Left lobe of liver (tissue), 2 donors: ENCODE data around the gene ADAMTS17. TPM values are rescaled to one million over a fixed set of nuclear protein-coding genes. Genes with fewer than 3 reads are reported as not detected.

ENCODE experiments used
- ATAC-seq: fragments of 200-7000 bp; cut with Tn5 transposase; one replicate; pipeline ENCODE4 v1.9.1; 2020; ENCODE audit warnings: mild to moderate bottlenecking, moderate library complexity
- DNase-seq: peaks from one replicate; pipeline ENCODE4 v3.0.0-alpha.2; 2020; ENCODE audit warnings: low spot score
- total RNA-seq: library from RNA; stranded (reverse); gene quantifications from one replicate; pipeline ENCODE4 v1.2.1, GENCODE V29; 2021
- donor health status: DM: no; HTN: no; CAD: no; lungs with moderate emphysema.
- donor health status: DM: no; HTN: yes; CAD: no.

Gene ADAMTS17, protein sequence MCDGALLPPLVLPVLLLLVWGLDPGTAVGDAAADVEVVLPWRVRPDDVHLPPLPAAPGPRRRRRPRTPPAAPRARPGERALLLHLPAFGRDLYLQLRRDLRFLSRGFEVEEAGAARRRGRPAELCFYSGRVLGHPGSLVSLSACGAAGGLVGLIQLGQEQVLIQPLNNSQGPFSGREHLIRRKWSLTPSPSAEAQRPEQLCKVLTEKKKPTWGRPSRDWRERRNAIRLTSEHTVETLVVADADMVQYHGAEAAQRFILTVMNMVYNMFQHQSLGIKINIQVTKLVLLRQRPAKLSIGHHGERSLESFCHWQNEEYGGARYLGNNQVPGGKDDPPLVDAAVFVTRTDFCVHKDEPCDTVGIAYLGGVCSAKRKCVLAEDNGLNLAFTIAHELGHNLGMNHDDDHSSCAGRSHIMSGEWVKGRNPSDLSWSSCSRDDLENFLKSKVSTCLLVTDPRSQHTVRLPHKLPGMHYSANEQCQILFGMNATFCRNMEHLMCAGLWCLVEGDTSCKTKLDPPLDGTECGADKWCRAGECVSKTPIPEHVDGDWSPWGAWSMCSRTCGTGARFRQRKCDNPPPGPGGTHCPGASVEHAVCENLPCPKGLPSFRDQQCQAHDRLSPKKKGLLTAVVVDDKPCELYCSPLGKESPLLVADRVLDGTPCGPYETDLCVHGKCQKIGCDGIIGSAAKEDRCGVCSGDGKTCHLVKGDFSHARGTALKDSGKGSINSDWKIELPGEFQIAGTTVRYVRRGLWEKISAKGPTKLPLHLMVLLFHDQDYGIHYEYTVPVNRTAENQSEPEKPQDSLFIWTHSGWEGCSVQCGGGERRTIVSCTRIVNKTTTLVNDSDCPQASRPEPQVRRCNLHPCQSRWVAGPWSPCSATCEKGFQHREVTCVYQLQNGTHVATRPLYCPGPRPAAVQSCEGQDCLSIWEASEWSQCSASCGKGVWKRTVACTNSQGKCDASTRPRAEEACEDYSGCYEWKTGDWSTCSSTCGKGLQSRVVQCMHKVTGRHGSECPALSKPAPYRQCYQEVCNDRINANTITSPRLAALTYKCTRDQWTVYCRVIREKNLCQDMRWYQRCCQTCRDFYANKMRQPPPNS
- total RNA-seq: 22.4 TPM

DNA sequence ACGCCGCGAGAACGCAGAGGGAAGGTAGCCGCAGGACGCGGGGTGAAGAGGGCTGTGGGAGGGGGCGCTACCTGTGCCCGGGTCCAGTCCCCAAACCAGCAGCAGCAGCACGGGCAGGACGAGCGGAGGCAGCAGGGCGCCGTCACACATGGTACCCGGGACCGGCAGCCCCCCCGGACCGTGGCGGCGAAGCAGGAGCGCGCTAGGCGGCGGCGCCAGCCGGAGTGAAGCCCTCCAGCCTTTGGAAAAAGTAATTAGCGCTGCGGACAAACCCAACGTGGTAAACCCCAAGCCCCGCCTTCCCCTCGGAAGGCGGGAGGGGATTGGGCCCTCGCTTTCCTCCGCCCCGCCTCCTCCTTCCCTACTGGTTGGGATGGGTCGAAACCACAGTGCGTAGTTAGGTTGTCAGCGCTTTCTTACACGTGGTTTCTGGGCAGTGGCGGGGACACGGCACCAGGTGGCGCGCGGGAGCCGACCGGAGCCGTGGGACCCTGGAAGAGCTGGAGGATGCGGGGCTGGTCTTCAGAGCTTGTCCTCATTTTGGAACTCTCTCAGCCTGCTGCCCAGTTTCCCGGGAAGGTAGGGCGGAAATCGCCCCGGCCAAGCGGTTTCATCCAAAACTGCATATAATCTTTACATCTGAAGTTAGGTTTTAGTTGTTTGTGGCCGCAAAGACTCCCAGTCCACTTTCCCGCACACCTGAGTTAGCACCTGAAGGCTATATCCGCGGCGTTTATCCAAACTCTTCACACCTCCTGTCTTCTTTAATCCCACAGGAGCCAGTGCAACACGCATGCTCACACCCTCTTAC is at the start of gene ADAMTS17:
TSS of gene ADAMTS17 (minus strand) at position 226 of the 811 bp plus-strand sequence. CDS start at position 150, 76 bp downstream.
- ATAC-seq (peak; percentile 92), DNase-seq (peak; percentile 97)

DNA sequence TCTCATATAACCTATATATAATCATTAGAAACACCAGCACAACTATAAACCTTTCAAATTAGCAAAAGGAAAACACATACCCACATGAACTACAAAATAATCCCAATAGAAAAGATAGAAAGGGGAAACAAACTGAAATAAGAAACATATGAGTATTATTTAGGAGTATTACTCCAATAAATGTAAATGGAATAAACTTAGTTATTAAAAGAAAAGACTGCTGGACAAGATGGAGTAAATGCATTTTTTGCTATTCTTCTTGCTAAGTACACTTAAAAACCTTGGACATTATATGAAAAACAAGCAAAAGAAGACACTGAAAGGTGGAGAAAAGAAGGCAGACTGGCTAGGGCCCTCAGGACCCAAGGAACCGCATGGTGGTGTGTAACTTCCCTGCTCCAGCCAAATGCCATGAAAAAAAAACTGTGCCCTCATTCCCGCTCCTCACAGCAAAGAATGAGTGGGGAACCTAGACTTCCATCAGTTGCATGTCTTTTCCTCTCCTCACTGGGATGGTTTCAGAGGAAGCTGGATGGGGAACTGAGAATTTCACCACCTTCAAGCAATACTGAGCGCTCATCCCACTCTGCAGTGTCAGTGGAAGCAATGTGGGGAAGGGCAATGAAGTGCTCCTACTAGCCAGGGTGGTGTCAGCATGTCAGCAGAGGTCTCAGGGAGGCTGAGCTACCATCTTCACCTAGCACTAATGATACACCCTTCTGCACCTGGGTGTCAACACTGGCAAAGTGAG is 43.7 kb upstream of the ADAMTS17 start:
- no peak for DNase-seq
- ATAC-seq: no peak

DNA sequence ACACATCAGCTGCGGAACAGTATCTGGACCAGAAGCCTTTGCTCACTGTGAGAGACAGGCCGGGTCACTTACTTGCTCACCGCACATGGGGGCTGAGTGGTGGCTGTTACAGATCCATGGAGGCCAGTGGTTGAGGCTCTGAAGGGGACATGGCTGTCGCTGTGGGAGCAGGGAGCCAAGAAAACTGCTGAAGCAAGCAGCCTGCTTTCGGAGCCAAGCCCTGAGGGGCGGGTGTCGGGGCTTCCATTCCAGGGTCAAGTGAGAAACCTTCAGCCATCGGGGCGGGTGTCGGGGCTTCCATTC is 42.3 kb upstream of the ADAMTS17 start:
- no peak for ATAC-seq
- no peak for DNase-seq

DNA sequence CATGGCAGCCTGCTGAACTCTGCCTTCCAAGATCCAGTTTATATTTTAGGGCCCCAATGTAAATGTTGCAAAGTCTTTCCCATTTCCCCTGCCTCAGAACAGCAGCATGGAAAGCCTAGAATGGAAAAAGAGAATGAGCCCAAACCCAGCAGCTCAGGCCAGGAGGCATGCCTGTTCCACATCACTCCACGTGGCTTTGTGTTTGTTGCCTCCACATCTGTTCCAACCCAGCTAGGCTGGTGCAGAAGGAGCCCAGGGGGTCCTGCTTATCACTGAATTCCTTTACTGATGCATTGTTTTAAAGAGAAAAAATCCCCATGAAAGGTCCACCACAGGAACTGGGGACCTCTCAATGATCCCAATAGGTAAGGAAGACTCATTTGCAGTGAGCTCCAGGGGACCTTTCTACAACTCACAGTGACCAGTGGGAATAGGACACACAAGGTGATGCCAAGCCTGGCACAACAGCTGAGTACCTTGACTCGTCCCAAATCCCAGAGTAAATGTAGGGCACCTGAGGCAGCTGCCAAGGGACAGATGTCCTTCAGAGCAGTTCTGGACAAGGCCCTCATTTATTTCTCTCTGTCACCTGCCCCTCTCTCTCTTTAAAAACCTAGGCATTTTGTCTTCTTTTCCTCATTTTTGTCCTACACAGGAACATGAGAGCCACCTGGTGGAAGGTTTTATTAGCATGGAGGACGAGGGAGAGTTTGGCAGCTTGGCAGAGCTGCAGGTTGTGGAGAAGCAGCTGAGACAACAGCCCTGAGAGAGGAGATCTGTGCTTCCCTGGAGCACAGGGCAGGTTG is 41.7 kb upstream of the ADAMTS17 start:
- DNase-seq: peak; percentile 62
- peak; percentile 97 for ATAC-seq

DNA sequence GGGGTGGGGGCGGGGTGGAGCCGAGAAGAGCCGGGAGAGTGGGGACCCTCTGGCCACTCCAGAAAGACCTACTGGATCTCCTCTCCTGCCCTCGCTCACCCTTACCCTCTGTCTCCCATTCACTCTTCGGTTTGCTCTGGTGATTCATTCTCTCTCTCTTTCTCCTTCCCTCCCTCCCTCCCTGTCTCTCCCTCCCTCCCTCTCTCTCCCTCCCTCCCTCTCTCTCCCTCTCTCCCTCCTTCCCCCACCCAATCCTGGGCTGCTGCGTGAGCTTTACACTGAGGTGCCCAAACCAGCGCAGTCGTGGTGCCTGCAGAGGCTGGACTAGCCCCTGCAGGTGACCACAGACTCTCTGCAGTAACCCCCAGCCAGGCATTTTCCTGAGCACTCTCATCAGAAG is 32.2 kb upstream of the ADAMTS17 start:
- ATAC-seq (peak; percentile 53), DNase-seq (no peak)

DNA sequence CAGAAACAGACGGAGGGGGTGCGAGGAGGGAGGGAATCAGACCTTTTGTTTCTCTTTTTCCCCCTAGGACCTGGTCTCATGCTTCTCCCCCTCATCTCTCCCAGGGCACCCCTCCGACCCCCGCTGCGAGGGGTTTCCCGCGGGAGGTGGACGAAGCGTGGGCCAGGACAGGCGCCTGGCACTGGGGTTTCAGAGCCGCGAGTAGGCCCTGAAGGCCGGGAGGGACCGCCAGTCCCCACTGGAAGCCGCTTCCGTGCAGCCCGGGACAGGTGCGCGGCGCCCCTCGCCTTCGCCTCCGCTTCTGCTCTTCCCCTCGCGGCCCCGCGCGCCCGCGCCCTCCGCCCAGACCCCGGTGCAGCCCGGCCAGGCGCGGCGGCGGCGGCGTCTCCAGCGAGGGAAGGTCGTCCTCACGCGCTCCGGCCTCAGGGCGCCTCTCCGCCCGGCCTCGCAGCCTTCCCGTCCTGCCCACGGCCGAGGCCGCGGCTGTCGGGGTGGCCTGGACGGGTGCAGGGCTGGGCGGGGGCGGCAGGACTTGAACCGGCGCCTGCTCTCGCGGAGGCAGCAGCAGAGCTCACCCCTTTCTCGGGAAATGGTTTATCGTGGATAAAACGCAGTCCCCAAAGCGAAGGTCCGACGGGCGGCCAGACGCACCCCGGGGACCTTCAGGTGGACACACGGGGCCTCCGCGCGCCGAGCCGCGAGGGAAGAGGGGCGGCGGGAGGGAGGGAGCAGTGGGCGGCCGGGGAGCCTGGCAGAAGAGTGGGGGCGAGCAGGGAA is 31.5 kb upstream of the ADAMTS17 start:
- peak; percentile 75 for ATAC-seq

DNA sequence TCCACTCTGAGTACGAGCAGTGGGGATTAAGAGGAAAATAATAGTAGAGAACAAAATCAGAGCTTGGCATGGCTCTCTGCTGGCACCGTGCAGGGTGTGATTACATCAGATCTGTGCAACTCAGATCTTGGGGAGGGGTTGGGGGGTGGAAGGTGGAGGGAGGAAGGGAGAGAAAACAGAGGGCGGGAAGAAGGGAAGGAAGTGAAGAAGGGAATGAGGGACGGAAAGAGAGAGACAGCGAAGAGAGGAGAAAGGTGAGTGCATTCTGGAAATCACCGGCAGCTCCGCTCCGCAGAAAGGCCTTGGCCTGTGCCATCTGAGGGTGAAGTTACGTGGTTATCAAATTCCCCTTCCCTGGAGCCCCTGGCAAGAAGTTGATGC is 31.0 kb upstream of the ADAMTS17 start:
- DNase-seq: peak; percentile 66

More for the DNA sequence above, 31.5 kb upstream of the ADAMTS17 start:
- DNase-seq: no peak

DNA sequence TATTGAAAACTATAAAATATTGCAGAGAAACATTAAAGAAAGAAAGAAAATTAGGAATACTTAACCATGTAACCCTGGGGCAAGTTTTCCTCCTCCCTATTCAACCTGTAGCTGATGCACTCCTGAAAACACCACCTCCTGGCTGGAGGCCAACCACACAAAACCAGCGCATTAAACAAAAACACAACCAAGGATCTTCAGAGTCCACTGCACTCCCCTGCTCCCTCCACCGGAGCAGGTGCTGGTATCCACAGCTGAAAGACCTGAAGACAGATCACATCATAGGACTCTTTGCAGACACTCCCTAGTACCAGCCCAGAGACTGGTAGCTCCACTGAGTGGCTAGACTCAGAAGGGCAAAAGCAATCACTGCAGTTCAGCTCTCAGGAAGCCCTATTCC is 13.6 kb upstream of the ADAMTS17 start:
- DNase-seq (no peak), ATAC-seq (no peak)

More for the DNA sequence above, 31.0 kb upstream of the ADAMTS17 start:
- peak; percentile 87 for ATAC-seq

DNA sequence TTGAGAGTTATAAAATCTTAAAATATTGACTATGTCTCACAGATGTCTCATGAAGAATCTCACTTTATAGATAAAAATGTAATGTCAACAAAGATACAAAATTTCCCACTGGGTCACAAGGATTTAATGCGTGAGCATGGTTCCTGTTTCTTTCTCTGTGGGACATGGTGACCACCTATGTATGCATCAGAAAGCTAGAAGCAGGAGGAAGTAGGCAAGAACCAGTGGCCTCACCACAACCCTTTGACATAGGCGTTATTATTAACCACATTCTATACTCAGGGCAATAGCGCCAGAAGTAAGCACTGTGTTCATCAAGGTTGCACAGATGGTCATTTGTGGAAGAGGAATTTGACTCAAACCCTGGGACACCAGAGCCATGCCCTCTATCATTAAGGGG is 11.7 kb upstream of the ADAMTS17 start:
- DNase-seq (no peak), ATAC-seq (no peak)

DNA sequence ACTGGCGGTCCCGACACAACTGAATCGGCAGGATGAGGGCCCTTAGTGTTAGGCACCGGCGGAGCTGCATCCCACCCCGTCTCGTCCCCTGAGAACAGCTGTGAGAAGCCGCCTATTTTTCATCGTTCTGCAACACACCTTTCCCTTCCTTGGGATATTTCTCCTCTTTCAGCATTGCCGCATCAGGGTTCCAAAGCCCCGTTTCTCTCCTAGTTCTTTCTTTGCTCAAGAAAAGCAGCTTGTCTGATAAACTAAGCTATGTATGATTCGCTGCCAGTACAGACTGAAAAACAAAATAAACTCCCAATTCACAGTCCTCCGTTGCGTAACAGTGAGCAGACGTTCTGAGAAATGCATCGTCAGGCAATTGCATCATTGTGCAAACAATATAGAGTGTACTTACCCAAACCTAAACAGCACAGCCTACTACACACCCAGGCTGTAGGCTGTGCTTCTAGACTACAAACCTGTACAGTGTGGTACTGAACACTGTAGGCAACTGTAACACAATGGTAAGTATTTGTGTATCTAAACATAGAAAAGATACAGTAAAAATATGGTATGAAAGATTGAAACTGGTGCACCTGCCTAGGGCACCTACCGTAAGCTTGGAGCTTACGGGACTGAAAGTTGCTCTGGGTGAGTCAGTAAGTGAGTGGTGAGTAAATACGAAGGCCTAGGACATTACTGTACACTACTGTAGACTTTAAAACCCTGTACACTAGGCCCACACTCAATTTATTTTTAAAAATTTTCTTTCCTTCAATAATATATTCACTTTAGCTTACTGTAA is 8.9 kb upstream of the ADAMTS17 start:
- ATAC-seq (peak; percentile 67), DNase-seq (peak; percentile 85)

DNA sequence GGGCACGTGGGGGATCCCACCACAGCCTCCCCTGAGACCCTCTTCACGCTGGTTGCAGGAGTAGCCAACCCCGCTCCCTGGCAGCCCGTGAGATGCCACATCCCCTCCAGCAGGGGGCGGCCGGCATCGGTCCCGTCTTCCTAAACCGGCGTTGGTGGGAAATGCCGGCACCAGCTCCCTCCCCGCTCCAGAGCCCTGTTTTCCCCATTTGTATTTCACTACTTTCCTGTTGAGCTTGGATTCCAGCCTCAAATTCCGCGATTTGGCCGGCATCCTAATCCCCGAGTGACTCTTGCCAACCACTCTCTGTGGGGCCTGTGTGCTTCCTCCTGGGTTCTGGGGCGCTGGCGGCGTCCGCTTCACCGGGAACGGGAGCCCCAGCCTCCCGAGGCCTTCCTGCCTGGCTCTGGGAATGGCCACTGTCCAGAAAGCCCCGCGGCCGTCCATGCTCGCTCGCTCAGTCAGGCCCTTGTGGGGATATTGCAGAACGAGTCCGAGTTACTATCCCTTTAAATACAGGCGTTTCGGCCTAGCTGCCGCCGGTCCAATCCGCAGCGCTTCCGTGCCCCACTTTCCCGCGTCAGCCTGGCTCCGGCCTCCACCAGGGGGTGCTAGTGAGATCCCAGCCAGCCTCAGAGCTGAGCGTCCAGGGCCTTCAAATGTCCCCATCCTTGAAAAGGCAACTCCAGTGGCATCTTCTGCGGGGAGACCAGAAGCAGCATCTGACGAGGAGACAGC is 8.1 kb upstream of the ADAMTS17 start:
- ATAC-seq (peak; percentile 93), DNase-seq (peak; percentile 97)

DNA sequence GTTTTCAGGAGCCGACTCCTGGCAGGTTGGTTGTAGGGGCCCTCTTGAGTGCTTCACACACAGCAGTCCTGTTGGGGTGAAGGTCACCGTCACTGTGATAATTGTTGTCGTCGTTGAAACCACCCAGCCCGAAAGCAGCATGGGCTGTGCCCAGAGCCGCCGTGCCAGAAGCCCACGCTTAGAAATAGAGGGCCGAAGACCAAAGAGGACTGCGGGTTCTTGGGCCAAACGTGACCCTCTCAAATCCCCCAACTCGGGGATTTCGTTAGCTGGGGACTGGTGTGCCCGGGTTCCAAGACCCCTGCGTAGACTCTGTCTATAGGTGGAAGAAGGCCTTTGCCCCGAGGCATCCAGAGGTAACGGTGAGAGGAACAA is 7.5 kb upstream of the ADAMTS17 start:
- no peak for DNase-seq
- ATAC-seq: peak; percentile 10

DNA sequence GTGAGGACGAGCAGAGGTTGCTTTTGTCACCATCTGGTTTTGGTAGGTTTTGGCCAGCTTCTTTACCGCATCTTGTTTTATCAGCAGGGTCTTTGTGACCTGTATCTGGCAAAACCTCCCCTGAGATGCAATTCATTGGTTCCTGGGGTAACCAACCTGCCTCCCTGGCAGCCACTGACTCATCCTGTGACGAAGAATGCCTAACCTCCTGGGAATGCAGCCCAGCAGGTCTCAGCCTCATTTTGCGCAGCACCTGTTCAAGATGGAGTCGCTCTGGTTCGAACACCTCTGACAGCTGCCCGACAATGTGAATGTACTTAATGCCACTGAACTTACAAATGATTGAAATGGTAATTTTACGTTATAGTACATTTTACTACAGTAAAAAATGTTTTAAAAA is 6.8 kb upstream of the ADAMTS17 start:
- ATAC-seq (no peak), DNase-seq (no peak)

DNA sequence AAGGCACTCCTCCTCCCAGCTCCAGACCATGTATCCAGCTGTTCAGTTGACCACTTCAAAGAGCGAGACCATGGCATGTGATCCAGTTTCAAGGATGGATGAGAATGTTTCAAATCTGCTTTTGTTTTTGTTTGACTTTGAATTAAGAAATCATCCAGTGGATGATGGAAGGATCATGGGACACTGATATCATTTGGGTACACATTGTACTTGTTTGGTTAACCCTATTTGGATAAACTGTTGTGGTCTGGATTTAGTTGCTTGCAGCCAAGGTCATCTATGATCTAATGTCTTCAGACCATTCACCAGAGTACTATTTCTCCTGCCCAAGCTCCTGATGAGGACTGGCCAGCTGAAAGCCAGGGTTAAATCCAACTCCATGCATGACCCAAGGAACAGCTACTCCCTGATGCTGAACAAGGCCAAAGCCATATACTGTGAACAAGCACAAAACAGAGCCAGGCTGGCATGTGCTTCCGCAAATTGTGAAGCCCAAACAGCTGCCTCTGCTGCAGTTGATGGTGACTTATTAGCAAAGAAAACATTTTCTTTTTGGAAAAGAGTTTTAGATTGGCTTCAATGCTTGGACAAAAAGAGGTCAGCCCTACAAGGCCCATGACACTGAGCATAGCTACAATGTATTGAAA is 5.2 kb upstream of the ADAMTS17 start:
- peak; percentile 4 for ATAC-seq
- DNase-seq: no peak

DNA sequence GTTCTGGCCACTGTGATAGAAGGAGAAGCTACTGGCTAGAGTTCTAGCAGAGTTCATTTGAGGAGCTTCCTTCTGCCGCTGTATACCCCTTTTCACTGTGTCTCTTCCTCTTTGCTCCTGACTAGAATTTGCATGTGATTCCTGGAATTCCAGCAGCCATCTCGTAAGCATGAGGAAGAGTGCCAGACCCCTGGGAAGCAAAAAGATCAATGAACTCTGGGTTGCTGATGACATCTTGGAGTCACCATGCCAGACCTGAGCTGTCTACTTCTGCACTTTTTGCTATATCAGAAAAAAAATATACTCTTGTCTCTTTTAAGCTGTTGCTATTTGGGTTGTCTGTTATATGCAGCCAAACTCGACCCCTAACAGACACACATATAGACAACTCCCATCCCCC is 3.7 kb upstream of the ADAMTS17 start:
- ATAC-seq (no peak), DNase-seq (no peak)

DNA sequence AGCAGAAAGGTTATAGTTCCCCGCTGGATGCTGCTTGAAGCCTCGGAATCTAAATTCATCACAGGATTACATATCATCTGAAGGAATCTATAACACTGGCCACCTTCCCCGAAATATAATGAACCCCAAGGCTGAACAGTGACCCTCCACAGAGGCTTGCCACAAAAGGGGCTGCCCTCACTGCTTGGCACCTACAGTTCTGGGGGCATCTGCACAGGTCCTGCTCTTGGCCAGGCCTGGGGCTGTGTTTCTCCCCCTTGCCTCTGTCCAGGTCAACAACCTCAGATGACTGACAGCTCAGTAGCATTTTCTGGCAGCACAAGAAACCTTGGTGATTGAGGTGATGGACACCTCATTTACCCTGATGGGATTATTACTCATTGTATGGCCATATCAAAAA is 1.5 kb upstream of the ADAMTS17 start:
- ATAC-seq (no peak), DNase-seq (no peak)
